Endothelial cell of umbilical vein (primary cell): ENCODE measurements around the gene RPL22. TPM values are rescaled to one million over a fixed set of nuclear protein-coding genes. Genes with fewer than 3 reads are reported as not detected.

ENCODE experiments used
- BruUV-seq: library from RNA; stranded (reverse); fragments of 400-500 nt; replicated peaks from 2 replicates; lab custom pipeline; 2021; lab: Mats Ljungman, UMichigan
- CTCF ChIA-PET: fragments of 300-600, 350-600 bp; sonication (Branson Sonifier 250); formaldehyde crosslinking; loops from one replicate; lab custom pipeline; 2021; ENCODE audit warnings: antibody characterized with exemption, inconsistent platforms; lab: Charles Lee
- POLR2A ChIA-PET: fragments of 300-600, 350-600 bp; sonication (Branson Sonifier 250); formaldehyde crosslinking; loops from one replicate; lab custom pipeline; 2021; ENCODE audit warnings: antibody characterized with exemption, inconsistent platforms; lab: Charles Lee
- DNase-seq: peaks from one replicate; pipeline ENCODE4 v3.0.0-alpha.2; 2011; ENCODE audit warnings: low read depth, low spot score
- FAIRE-seq: peaks from 2 replicates; lab custom pipeline; 2011; peaks lifted over from hg19 to GRCh38; lab: Jason Lieb, UNC
- H2AFZ ChIP-seq: 2 replicates; pipeline ENCODE4 v1.6.0; 2012; ENCODE audit warnings: low read depth, low read length, control low read depth, inconsistent platforms
- H3K27ac ChIP-seq: 2 replicates; pipeline ENCODE4 v1.5.1; 2011; ENCODE audit warnings: low read depth, mild to moderate bottlenecking, control low read depth, low read length, moderate library complexity; ENCODE audit not compliant: insufficient read depth
- H3K27me3 ChIP-seq, 2 experiments: 2 replicates each; pipeline versions ENCODE4 v1.6.0 to v1.6.1; 2011; ENCODE audit warnings: low read length in 2 of 2, mixed read lengths in 1 of 2; ENCODE audit not compliant: control insufficient read depth in 2 of 2, insufficient read depth in 2 of 2
- H3K36me3 ChIP-seq, 2 experiments: 2 replicates in 1 of 2; 3 replicates in 1 of 2; pipeline ENCODE4 v1.5.1; 2011; ENCODE audit warnings: low read length in 2 of 2, mild to moderate bottlenecking in 1 of 2, moderate library complexity in 1 of 2; ENCODE audit not compliant: control insufficient read depth in 2 of 2, insufficient read depth in 2 of 2; ENCODE audit errors: extremely low read depth in 1 of 2
- H3K4me1 ChIP-seq: 3 replicates; pipeline ENCODE4 v1.5.1; 2011; ENCODE audit warnings: mild to moderate bottlenecking, low read length; ENCODE audit not compliant: control insufficient read depth, insufficient read depth; ENCODE audit errors: extremely low read depth
- H3K4me2 ChIP-seq: 2 replicates; pipeline ENCODE4 v1.6.1; 2011; ENCODE audit warnings: low read length, control low read depth, mixed read lengths; ENCODE audit not compliant: insufficient read depth
- H3K4me3 ChIP-seq, 3 experiments: fragments of 200-600 bp in 1 of 3; sonication (generic), shearing (Covaris generic) in 1 of 3; replicated peaks in 1 of 3; 2 replicates each; pipeline ENCODE4 v1.5.1; 2011 to 2016; ENCODE audit warnings: control low read depth in 3 of 3, low read length in 3 of 3, mild to moderate bottlenecking in 2 of 3, inconsistent platforms in 1 of 3, low read depth in 1 of 3, moderate library complexity in 1 of 3; ENCODE audit not compliant: insufficient read depth in 1 of 3
- H3K79me2 ChIP-seq: 2 replicates; pipeline ENCODE4 v1.6.0; 2012; ENCODE audit warnings: low read length, inconsistent platforms; ENCODE audit not compliant: control insufficient read depth, insufficient read depth
- H3K9ac ChIP-seq: replicated peaks from 2 replicates; pipeline ENCODE3; 2011; ENCODE audit warnings: low read length, control low read depth; ENCODE audit not compliant: insufficient read depth; ENCODE audit errors: extremely low read depth
- H3K9me1 ChIP-seq: replicated peaks from 3 replicates; pipeline ENCODE4 v1.6.0; 2011; ENCODE audit warnings: mild to moderate bottlenecking, low read length; ENCODE audit not compliant: control insufficient read depth, insufficient read depth; ENCODE audit errors: extremely low read depth
- H3K9me3 ChIP-seq: replicated peaks from 2 replicates; pipeline ENCODE4 v1.5.1; 2012; ENCODE audit warnings: low read length, inconsistent platforms; ENCODE audit not compliant: control insufficient read depth, insufficient read depth
- H4K20me1 ChIP-seq: replicated peaks from 2 replicates; pipeline ENCODE3; 2011; ENCODE audit warnings: mild to moderate bottlenecking, low read length; ENCODE audit not compliant: control insufficient read depth, insufficient read depth; ENCODE audit errors: extremely low read depth
- CTCF ChIP-seq, 2 donors: IDR thresholded peaks; 1 replicate in 1 of 2; 2 replicates in 1 of 2; pipeline ENCODE4 v1.5.1; 2011; ENCODE audit warnings: low read length in 2 of 2, mild to moderate bottlenecking in 2 of 2, moderate library complexity in 2 of 2, control low read depth in 1 of 2, inconsistent platforms in 1 of 2, low read depth in 1 of 2; ENCODE audit not compliant: insufficient read depth in 1 of 2; ENCODE audit errors: extremely low read depth in 1 of 2
- EZH2 ChIP-seq: IDR thresholded peaks from 2 replicates; pipeline ENCODE4 v1.6.1; 2012; ENCODE audit warnings: borderline replicate concordance, low read depth, mild to moderate bottlenecking, moderate library complexity, low read length, inconsistent platforms; ENCODE audit not compliant: severe bottlenecking
- FOS ChIP-seq: IDR thresholded peaks from 2 replicates; pipeline ENCODE4 v1.6.1; 2011; ENCODE audit warnings: mild to moderate bottlenecking, low read length, moderate library complexity, borderline replicate concordance; ENCODE audit not compliant: insufficient read depth
- GATA2 ChIP-seq: IDR thresholded peaks from 2 replicates; pipeline ENCODE4 v1.7.0; 2011; ENCODE audit warnings: low read depth, mild to moderate bottlenecking, moderate library complexity, mixed read lengths, low read length; ENCODE audit not compliant: insufficient read length, insufficient read depth
- JUN ChIP-seq: IDR thresholded peaks from 2 replicates; pipeline ENCODE4 v1.6.1; 2011; ENCODE audit warnings: borderline replicate concordance, low read depth; ENCODE audit not compliant: insufficient read length, insufficient read depth
- MAX ChIP-seq: IDR thresholded peaks from 2 replicates; pipeline ENCODE4 v1.6.1; 2011; ENCODE audit not compliant: insufficient read depth, insufficient read length
- MYC ChIP-seq: IDR thresholded peaks from one replicate; pipeline ENCODE4 v1.6.1; 2011; ENCODE audit warnings: mild to moderate bottlenecking, low read depth, low read length
- POLR2A ChIP-seq: IDR thresholded peaks from 2 replicates; pipeline ENCODE4 v1.6.1; 2012; ENCODE audit warnings: low read depth, mild to moderate bottlenecking, control low read depth, low read length
- POLR2AphosphoS5 ChIP-seq: IDR thresholded peaks from 2 replicates; pipeline ENCODE4 v1.6.1; 2012; ENCODE audit warnings: low read depth, mild to moderate bottlenecking, control low read depth, low read length, moderate library complexity; ENCODE audit not compliant: insufficient read depth
- dilution Hi-C: fragments of 300-500 bp; cut with MboI; formaldehyde crosslinking; loops from one replicate; pipeline ENCODE4 v1.15.0; 2019; ENCODE audit warnings: low sequenced_read_pairs; ENCODE audit not compliant: extremely low pct_ligation_motif_present
- intact Hi-C: fragments of 100-400 bp; cut with micrococcal nuclease; formaldehyde crosslinking; loops from one replicate; pipeline ENCODE4 v1.10.0; 2022
- polyA plus RNA-seq, 4 experiments: library from polyadenylated mRNA; depleted of rRNA in 3 of 4; stranded (reverse) in 3 of 4; unstranded in 1 of 4; fragments of >200 nt; gene quantifications; 2 replicates each; pipeline versions ENCODE4 v1.2.1 to v1.2.3, GENCODE V29; 2011 to 2012; ENCODE audit warnings: missing spikeins in 1 of 4
- total RNA-seq: library from RNA; stranded (reverse); gene quantifications from 2 replicates; pipeline ENCODE4 v1.2.3, GENCODE V29; 2021

Gene RPL22
- total and polyA plus RNA-seq, 2 donors (not counting 3 experiments of a cell fraction or from before 2014, with no cell fraction given): 71.2 to 343 TPM

- Histone ChIP-seq H3K27ac (no peak overlapping the region), H3K4me1 (no peaks in the 10 kb centered on the region), H3K9ac (no peak overlapping the region), H3K27me3 (no peaks in the 10 kb centered on the region), H4K20me1 (no peaks in the 10 kb centered on the region), H3K9me3 (no peaks in the 10 kb centered on the region), H3K36me3 (no peaks in the 10 kb centered on the region), H3K9me1 (no peaks in the 10 kb centered on the region), H3K4me2 (no peak overlapping the region), H2AFZ (no peak overlapping the region), H3K4me3 (no peak overlapping the region), H3K79me2 (no peaks in the 10 kb centered on the region)
- dilution Hi-C loops: no loop called here
- BruUV-seq: no TSS peak
- CTCF ChIA-PET: interaction anchor here (1.1 kb wide), 1 partner anchor 110 kb away, joined by 4 read pairs; no protein-coding TSS in a partner anchor
- DNase-seq (no peak), FAIRE-seq (no peak)
- intact Hi-C loops: loop anchor here (5.0 kb wide), 1 partner anchor 1455 kb away; no protein-coding TSS in a partner anchor
- POLR2A ChIA-PET: no interaction called here
- TF ChIP-seq CTCF (IDR thresholded peaks at IDR 0.05; ENCODE audit: extremely low read depth in 1 of 2, insufficient read depth in 1 of 2, low read depth in 1 of 2, low read length in 2 of 2) (no peak), EZH2 (no peak), JUN (no peak), POLR2AphosphoS5 (no peak), GATA2 (no peak), MAX (no peak), MYC (no peak), POLR2A (no peak), FOS (no peak)
These were observed 36.6 kb downstream of the RPL22 start for GRCh38 chr1:6162773-6163172.
